HG03060 (cell line): ENCODE results near the gene CAPN12.

Source experiments
- ATAC-seq: cut with Tn5 transposase; IDR thresholded peaks from one replicate; pipeline ENCODE4 v1.9.1; 2021; ENCODE audit warnings: low read depth, moderate number of reproducible peaks; ENCODE audit not compliant: unreplicated experiment

CAPN12 gene

DNA sequence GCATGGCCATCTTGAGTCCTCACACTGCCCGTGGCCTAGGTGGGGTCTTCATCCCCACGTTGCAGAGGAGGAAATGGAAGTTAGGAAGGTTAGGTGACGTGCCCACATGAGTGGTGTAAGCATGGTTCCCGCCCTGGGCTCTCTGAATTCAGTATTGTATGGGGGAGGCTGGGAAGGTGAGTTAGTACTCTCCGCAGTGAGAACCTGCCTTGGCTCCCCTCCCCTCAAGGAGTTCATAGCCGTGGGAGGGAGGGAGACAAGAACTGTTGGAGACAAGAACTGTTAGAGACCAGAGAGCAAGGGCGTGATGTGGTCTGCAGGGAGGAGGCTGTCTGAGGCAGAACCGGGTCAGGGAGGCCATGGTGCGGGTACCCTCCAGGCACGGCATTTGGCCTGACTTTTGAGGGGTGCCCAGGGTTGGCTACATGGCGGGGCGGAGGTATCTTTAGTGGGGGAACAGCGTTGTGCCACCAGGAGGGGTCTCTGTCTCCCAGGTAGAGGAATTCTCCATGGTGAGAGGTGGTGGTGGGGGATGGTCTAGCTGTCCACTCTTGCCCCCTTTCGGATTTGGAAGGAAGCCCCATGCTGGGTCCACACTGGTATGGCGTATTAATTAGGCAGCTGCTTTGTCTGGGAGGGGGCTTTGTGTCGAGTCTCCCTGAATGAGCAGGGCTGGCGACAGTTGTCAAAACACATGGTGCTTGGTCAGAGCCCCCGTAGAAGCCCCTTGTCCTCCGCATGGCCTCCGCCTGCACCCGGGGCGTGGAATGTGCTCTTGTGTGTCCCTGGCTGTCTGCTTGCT is 45.8 kb downstream of the CAPN12 start:
- ATAC-seq, result no peak

DNA sequence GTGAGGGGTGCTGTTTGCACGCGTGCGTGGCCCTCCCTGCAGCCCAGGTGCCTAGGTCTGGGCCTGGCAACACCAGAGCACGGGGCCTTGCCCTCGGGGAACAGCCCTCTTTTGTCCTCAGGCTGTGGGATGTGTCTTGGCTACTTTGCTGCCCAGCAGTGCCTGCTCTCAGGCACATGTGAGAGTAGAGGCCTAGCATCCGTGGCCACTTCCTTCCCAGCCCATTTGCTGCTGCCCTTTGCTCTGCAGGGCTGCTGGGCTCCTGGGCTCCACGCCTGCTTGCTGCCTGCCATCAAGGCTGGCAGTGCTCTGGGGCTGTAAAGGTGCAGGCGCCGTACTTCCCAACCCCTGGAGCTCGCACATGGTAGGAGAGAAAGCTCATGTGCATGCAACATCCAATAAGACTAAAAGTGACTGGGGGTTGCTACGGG is 46.6 kb downstream of the CAPN12 start:
- no peak for ATAC-seq

DNA sequence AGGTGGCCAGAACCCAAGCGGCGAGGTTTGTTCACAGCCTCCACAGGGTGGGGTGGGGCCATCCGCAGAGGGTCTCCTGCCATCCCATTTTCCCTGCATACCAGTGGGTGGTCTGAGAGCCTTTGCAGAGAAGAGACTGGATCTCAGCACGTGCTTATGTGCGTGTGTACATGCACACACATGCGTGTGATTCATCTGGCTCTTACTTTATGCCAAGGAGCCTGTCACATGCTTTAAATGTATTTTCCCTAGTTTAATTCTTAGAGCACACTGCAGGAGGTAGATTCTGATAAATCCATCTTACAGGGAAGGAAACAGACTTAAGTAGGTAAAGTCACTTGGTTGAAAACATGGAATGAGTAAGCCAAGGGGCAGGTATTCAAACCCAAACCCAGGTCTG is 47.1 kb downstream of the CAPN12 start:
- ATAC-seq, result no peak

DNA sequence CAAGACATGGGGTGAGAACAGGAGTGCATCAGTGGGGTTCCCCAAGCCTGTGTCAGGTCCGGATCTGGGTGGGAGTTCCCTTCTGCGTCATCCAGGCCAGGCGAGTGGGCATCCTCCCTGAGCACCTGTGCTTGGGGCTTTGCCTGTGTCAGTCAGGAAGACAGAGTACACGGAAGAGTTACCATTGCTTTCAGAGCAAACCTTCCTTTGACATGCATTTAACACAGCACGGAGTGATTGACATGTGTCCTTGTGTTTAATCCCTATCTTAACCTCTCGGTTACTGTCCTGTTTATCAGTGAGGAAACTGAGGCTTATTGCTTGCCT is 47.6 kb downstream of the CAPN12 start:
- ATAC-seq, result no peak

DNA sequence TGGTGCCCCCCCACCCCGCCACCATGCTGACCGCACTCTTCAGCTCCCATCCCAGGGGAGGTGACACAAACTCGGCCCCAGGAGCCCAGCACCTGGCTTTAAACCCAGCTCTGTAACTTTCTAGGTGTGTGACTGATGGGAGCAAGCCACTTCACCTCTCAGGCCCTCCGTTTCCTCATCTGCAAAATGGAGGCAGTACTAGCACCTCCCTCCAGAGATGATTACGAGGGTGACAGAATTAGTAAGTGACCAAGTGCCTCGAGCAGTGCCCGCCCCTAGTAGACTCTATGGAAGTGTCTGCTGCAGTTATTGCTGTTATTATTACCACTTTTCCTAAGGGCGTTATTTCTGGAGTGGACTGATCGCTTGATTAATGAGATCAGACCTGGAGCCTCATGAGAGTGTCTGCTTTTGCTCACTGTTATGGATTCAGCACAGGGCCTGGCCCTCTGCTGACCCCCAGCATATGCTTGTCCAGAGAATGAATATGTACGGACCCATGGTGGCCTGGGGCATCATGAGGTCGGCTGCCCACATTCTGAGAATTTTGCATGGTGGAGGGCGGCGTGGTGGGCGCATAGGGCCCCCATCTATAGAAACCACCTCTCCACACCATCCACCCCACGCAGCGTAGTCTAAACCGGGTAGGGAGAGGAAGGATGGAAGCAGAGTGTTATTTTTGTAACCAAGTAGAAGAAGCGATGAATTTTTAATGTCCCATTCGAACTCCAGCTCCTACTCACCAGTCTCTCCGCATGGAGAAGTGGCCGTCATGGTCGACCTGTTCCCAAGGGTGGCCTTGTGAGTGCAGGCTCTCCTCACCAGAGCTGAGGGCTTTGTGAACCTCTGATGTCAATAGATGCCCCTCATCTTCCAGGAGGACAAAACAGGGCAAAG is 48.2 kb downstream of the CAPN12 start:
- ATAC-seq, result no peak

DNA sequence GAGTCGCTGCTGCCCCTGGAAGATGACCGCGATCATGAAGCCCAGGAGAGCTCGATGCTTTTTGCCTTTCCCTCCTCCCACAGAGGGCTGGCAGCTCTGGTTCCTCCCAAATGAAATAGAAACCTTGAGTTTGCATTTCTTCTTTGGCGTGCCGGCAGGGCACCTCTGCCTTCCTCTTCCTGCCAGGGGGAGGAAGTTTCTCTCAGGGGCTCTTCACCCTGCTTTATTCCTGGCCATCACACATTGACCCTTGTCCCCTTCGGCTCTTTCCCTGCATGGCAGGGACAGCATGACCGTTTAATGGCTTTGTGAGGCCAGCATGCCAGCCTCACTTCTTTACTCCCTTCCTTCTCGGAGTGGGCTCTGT is 49.0 kb downstream of the CAPN12 start:
- no peak for ATAC-seq

DNA sequence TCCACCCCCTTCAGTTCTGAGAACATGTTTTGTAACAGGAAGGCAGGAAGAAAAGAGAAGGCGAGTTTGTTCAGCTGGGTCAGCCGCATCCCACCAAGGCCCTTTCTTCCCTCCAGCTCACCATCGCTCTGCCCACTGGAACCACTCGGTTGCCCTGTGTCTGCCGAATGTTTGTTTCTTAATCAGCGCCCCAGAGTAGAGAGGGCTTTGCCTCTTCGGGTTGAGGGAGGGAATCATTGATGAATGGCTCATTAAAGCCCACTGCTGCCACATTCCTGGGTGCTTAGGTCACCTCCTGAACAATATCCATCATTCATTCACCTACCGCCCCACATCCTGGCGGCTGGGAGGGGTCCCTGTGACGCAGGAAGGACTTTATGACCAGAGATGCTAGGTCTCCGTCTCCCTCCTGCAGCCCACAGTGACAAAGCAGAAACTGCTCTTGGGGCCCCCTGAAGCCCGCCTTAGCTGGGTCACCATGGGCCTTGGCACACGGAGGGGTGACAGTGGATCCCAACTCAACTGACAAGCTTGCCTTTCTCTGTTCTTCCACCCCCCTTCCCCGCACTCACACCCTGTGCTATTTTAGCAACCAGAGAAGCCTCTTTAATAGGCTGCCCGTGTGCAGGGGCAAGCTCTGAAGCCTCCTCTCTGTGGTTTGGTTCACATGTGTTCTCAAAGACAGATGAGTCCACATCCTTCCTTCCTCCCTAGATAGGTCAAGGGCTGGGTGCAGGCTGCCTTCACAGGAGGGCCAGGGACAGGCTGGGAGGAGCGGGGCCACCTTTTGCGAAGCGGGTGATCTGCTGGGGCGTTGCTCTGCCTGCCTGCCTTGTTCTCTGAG is 50.7 kb downstream of the CAPN12 start:
- no peak for ATAC-seq

DNA sequence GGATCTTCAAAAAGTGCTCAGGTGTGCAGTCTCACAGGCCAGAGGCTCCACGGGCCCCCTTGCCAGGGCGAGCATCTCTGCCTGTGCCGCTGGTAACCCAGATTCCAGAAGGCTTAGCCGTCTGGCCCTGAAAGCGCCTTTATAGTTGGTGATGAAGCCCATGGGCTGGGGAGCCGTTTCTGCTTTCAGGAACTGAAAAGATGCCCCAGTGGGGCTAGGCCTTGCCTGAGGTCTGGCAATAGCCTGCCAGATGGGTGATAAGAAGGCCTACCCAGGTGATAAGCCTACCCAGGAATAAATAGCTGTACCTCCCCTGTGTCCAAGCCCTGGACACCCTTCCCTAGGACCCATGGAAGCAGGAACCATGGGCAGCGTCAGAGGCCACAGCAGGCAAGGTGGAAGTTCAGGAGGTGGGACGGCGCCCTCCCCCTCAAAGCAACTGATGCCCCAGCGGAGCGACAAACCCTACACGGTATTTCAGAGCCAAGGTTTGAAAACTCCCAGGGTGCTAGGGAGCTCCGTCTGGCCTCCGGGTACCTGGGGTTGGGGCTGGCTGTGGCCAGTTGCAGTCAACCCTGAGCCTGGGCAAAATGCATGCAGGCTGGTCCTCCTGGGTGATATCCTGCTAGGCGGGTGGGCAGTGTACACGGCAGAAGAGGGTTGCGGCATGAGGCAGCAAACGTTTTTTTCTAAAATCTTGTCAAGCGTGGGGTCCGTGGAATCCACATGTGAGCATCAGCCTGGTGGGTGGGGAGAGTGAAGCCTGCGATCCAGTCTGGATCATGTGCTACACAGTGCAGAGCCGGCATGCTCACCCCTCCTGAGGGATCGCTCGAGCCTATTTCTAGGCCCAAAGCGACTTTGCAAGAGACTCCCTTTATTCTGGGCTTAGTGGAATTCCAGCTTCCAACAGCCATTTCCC is 51.6 kb downstream of the CAPN12 start:
- ATAC-seq, result no peak

DNA sequence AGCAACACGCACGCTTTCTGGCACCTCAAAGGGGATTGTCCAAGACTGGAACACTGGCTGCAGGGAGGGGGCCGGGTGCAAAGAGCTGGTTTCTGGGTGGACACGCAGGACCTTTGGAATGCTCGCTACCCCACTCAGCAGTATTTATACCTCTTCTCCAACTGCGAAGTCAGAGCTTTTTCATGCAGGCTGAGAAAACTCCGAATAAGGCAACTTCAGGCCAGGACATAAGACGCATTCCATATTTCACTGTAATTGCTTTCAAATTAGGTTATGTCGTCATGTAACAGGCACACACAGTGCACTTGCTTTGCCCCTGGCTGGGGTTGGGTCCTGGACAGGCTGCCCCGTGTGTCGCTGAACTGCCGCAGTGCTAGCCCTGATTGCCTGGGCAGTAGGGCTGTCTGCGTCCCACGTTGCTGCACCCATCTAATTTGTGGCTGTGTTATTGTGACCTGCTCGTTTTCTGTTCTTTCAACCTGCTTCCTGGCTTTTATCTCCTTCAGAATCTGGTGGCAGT is 52.3 kb downstream of the CAPN12 start:
- no peak for ATAC-seq

DNA sequence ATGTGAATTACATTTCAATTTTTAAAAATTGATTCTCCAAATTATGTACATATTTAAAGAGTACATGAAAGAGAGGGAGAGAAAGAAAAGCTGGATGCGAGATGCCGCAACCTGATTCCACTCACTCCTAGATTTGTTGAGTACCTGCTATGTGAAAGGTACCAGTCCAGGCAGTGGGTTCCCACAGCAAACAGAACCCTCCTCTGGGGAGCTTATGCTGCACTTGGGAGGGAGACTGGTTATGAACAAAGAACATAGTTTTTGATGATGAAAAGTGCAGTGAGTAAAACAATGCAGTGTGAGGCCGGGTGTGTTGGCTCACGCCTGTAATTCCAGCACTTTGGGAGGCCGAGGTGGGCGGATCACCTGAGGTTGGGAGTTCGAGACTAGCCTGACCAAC is 53.4 kb downstream of the CAPN12 start:
- no peak for ATAC-seq

DNA sequence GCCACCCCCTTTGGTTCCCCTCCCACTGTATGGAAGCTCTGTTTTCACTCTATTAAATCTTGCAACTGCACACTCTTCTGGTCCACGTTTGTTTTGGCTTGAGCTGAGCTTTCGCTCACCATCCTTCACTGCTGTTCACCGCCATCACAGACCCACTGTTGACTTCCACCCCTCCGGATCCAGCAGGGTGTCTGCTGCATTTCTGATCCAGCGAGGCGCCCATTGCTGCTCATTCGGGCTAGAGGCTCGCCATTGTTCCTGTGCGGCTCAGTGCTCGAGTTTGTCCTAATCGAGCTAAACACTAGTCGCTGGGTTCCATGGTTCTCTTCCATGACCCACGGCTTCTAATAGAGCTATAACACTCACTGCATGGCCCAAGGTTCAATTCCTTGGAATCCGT is 54.1 kb downstream of the CAPN12 start:
- ATAC-seq, result no peak

DNA sequence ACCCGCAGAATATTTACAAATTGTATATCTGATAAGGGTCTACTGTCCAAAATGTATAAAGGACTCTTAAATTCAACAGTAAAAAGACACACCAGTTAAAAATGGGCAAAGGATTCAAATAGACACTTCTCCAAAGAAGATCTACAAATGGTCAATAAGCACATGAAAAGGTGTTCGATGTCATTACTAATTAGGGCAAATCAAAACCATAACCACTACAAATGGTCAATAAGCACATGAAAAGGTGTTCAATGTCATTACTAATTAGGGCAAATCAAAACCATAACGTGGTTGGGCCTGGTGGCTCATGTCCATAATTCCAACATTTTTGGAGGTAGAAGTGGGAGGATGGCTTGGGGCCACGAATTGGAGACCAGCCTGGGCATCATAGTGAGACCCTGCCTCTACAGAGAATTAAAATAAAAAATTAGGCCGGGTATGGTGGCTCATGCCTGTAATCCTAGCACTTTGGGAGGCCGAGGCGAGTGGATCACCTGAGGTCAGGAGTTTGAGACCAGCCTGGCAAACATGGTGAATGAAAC is 56.4 kb downstream of the CAPN12 start:
- no peak for ATAC-seq

DNA sequence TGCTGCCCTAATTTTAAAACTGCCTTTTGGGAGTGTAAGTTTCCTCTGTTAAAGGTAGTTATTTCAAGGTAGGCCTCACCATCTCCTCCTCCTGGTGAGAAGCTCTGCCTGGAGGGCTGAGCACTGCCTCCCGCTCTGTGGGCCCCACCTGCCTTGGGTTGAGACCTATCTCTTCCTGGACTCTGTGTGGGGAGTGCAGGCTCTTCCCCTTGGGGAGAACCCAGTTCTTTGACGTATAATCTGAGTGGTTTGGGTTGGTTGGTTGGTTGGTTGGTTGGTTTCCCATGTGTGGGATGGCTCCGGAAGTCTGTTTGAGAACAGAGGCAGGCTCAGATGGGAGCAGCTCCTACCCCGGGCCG is 57.8 kb downstream of the CAPN12 start:
- no peak for ATAC-seq

DNA sequence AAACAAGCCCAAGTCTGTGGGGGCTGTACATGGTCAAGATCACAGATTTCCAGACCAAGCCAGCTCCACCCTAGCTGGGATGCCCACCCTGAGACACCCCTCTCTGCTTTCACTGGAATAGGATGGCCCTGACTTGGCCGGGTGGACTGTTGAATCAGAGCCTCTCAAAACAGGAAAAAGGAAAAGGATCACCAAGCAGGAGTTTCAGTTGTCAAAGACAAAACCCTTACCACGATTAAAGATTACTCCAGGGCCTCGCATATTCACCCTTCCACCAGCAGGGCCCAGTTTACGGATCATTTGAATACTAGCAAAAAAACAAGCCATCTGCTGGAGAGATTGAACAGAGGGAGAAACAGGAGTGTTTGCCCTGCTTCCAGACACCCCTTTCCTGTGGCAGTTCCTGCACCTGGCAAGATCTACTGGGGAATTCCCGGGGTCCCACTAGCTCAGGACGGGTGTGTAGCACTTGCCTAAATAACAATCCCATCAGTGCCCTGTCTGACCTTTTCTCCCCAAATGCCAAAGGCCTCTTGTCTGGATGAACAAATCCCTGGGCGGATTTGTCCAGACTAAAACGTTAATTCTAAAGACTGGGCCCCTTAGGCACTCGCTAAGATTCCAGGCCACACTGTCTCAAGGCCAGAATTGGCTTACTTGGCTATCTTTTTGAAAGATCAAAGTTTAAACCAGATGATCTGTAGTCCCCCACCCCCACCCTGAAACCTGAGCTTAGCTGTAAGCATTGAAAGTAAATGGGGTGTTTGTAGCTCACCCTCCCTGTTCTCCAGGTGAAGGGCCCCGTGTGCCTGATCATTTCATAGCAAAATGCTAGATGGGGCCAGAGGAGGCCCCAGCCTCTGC is 58.4 kb downstream of the CAPN12 start:
- ATAC-seq, result no peak

DNA sequence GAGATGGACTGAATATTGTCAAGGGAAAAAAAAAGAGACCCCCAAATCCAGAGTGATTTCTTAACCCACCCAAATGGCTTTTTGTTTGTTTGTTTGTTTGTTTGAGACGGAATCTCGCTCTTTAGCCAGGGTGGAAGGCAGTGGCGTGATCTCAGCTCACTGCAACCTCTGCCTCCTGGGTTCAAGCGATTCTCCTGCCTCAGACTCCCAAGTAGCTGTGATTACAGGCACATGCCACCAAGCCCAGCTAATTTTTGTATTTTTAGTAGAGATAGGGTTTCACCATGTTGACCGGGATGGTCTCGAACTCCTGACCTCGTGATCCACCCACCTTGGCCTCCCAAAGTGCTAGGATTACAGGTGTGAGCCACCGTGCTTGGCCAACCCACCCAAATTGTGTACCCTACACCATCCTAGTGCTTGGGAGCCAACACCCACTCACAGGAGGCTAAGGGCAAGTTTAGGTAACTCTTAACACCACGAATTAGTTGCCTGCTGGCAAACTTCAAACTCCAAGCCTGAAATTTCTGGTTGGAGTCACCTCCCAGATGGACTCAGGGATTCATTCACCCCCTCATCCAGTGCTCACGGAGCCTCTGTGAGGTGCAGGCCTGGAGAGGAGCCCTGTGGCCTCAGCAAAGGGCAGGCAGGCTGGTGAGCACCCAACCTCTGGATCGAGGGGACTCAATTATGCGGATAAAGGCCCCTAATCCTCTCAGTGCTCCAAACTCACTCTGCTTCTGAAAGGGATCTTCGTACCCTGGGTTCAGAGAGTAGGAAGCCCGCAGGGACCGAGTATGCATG is 59.2 kb downstream of the CAPN12 start:
- ATAC-seq, result no peak

DNA sequence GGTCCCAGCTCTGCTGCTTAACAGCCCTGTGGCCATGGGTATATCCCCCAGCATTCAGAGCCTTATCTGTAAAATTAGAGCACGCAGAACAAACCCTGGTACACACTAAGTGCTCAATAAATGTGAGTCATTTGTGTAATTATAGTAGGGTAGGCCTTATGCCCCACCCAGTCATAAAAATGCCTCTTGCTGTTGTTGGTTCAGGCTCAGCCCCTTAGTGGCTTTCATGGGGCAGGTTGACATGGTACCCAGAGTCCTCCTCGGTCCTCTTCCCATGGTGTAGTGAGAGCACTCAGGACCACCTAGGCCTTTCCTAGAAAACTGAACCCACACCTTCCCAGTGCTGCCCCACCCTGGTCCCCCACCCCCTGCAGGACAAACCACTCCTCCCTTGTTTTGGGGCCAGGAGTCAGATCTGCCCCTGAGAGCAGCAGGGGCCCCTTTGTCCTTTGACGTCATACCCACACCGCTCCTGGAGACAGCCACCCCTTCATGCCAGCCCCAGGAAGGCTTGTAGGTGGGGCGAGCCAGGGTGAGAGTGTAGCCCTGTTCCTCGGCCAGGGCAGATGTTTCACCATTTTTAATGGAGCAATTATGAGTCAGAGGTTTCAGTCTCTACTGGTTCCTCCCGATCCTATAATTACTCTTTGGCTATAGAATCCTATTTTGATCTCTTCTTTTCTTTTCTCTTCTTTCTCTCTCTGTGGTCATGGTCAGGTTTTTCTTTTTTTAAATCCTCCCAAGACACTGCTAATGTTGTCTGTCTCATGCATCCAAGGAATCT is 60.0 kb downstream of the CAPN12 start:
- ATAC-seq, result no peak
